ENCODE results near the gene CEP57L1. TPM values are rescaled to one million over a fixed set of nuclear protein-coding genes. Genes with fewer than 3 reads are reported as not detected.
"Not testable (repeated sequence)": the region's sequence is repeated elsewhere in the genome, so short reads cannot be mapped to it uniquely, and the experiment has no call there.

Gene CEP57L1
- total RNA-seq, 1 experiment from 2014 or later = 18.9 TPM

- DNase-seq (ENCODE audit: unreplicated experiment) = peak; percentile 68
- H3K4me3 Mint-ChIP-seq (ENCODE audit: unreplicated experiment) = no peak overlapping the region
- no peak overlapping the region for H3K27ac Mint-ChIP-seq (ENCODE audit: low read depth, unreplicated experiment)
- no peaks in the 10 kb centered on the region for H3K36me3 Mint-ChIP-seq (ENCODE audit: insufficient read depth, unreplicated experiment)
- H3K9me3 Mint-ChIP-seq (ENCODE audit: unreplicated experiment) = peaks cover 9% of the 10 kb centered on the region
- ChIA-PET POLR2A (interaction anchor here (0.8 to 2.5 kb wide), 6 partner anchors 9 to 253 kb away, joined by 4 to 49 read pairs (median 4); partner anchors contain the start of genes CD164, PPIL6 and SMPD2), CTCF (interaction anchor here (0.6 to 3.9 kb wide), 43 partner anchors 9 to 866 kb away, joined by 3 to 80 read pairs (median 4); partner anchors contain the start of gene CD164)
- intact Hi-C loops (cut with micrococcal nuclease) = loop anchor here (1.0 to 10.0 kb wide), 5 partner anchors 196 to 643 kb away; no protein-coding TSS in a partner anchor
- TF ChIP-seq CTCF (IDR thresholded peaks at IDR 0.05; ENCODE audit: unreplicated experiment) = peak; percentile 92
- peaks cover 50% of the 10 kb centered on the region for H3K27me3 Mint-ChIP-seq (ENCODE audit: insufficient read depth, unreplicated experiment)
- no TSS peak for BruUV-seq (replicated peaks)
- H3K4me1 Mint-ChIP-seq (ENCODE audit: insufficient read depth, unreplicated experiment) = peaks cover 1% of the 10 kb centered on the region
Measured at GRCh38 chr6:109187399-109188114, 92.2 kb downstream of the CEP57L1 start.

- peaks cover 45% of the 10 kb centered on the region for H3K27me3 Mint-ChIP-seq (ENCODE audit: insufficient read depth, unreplicated experiment)
- BruUV-seq (replicated peaks) = no TSS peak
- intact Hi-C loops (cut with micrococcal nuclease) = loop anchor here (1.0 to 10.0 kb wide), 4 partner anchors 195 to 643 kb away; no protein-coding TSS in a partner anchor
- no peaks in the 10 kb centered on the region for H3K36me3 Mint-ChIP-seq (ENCODE audit: insufficient read depth, unreplicated experiment)
- POLR2A ChIA-PET = interaction anchor here (0.6 to 2.5 kb wide), 7 partner anchors 9 to 452 kb away, joined by 4 to 49 read pairs (median 4); partner anchors contain the start of genes CD164, PPIL6 and SMPD2
- no peak overlapping the region for H3K27ac Mint-ChIP-seq (ENCODE audit: low read depth, unreplicated experiment)
- DNase-seq (ENCODE audit: unreplicated experiment) = no peak
- no peaks in the 10 kb centered on the region for H3K4me1 Mint-ChIP-seq (ENCODE audit: insufficient read depth, unreplicated experiment)
- CTCF ChIA-PET = interaction anchor here (0.7 to 3.9 kb wide), 43 partner anchors 9 to 865 kb away, joined by 3 to 80 read pairs (median 4); partner anchors contain the start of gene CD164
- peaks cover 12% of the 10 kb centered on the region for H3K9me3 Mint-ChIP-seq (ENCODE audit: unreplicated experiment)
- no peak overlapping the region for H3K4me3 Mint-ChIP-seq (ENCODE audit: unreplicated experiment)
- no peak for TF ChIP-seq CTCF (IDR thresholded peaks at IDR 0.05; ENCODE audit: unreplicated experiment)
Measured at GRCh38 chr6:109188115-109188411, 92.8 kb downstream of the CEP57L1 start.

GRCh38 chr6:109191368-109191767, 96.1 kb downstream of the CEP57L1 start:
- CTCF ChIA-PET; BruUV-seq (replicated peaks): not testable (repeated sequence)

GRCh38 chr6:109192865-109193264, 97.6 kb downstream of the CEP57L1 start:
- no peaks in the 10 kb centered on the region for H3K36me3 Mint-ChIP-seq (ENCODE audit: insufficient read depth, unreplicated experiment)
- intact Hi-C loops (cut with micrococcal nuclease) = no loop called here
- DNase-seq (ENCODE audit: unreplicated experiment) = no peak
- no TSS peak for BruUV-seq (replicated peaks)
- ChIA-PET CTCF (interaction anchor here (0.6 to 0.9 kb wide), 2 partner anchors 11 to 191 kb away, joined by 3 to 4 read pairs; no protein-coding TSS in a partner anchor), POLR2A (interaction anchor here (0.7 kb wide), 2 partner anchors 98 to 874 kb away, joined by 3 read pairs; no protein-coding TSS in a partner anchor)
- H3K9me3 Mint-ChIP-seq (ENCODE audit: unreplicated experiment) = peaks cover 17% of the 10 kb centered on the region
- no peak for TF ChIP-seq CTCF (IDR thresholded peaks at IDR 0.05; ENCODE audit: unreplicated experiment)
- no peaks in the 10 kb centered on the region for H3K4me1 Mint-ChIP-seq (ENCODE audit: insufficient read depth, unreplicated experiment)
- no peaks in the 10 kb centered on the region for H3K27me3 Mint-ChIP-seq (ENCODE audit: insufficient read depth, unreplicated experiment)
- no peak overlapping the region for H3K4me3 Mint-ChIP-seq (ENCODE audit: unreplicated experiment)
- no peak overlapping the region for H3K27ac Mint-ChIP-seq (ENCODE audit: low read depth, unreplicated experiment)

More at GRCh38 chr6:109191368-109191767, 96.1 kb downstream of the CEP57L1 start:
- H3K27ac Mint-ChIP-seq (ENCODE audit: low read depth, unreplicated experiment); intact Hi-C loops (cut with micrococcal nuclease); H3K36me3 Mint-ChIP-seq (ENCODE audit: insufficient read depth, unreplicated experiment); POLR2A ChIA-PET; H3K4me3 Mint-ChIP-seq (ENCODE audit: unreplicated experiment); H3K4me1 Mint-ChIP-seq (ENCODE audit: insufficient read depth, unreplicated experiment); DNase-seq (ENCODE audit: unreplicated experiment): not testable (repeated sequence)
- H3K27me3 Mint-ChIP-seq (ENCODE audit: insufficient read depth, unreplicated experiment) = peaks cover 12% of the 10 kb centered on the region
- peaks cover 17% of the 10 kb centered on the region for H3K9me3 Mint-ChIP-seq (ENCODE audit: unreplicated experiment)

Data from MCF 10A (cell line).